ENCODE measurements around the gene PCDH9.

DNA sequence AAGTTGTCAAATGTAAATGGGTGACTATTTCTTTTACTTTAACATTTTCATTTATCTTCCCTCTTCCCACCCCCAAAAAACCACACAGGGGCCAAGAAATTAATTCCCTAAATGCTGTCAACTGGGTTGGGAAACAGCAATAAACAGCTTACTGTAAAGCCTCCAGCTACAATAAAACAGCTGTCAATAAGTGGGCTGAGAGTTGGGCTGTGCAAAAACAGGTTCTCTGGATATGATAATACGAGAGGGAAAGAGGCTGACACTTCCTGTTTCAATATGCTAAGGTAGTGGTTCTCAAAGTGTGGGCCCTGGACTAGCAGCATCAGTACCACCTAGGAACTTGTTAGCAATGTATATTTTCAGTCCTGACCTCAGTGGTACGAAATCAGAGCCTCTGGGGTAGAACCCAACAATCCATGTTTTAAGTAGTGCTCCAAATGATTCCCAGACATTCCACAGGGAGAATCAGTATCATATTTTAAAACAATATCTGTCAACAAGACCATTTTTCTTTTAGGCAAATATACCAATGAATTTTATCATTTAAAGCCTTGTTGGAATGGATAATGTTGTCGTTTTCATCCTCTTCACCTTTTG lies 8.4 kb downstream of the PCDH9 start:
- TF ChIP-seq, protein P1, sequence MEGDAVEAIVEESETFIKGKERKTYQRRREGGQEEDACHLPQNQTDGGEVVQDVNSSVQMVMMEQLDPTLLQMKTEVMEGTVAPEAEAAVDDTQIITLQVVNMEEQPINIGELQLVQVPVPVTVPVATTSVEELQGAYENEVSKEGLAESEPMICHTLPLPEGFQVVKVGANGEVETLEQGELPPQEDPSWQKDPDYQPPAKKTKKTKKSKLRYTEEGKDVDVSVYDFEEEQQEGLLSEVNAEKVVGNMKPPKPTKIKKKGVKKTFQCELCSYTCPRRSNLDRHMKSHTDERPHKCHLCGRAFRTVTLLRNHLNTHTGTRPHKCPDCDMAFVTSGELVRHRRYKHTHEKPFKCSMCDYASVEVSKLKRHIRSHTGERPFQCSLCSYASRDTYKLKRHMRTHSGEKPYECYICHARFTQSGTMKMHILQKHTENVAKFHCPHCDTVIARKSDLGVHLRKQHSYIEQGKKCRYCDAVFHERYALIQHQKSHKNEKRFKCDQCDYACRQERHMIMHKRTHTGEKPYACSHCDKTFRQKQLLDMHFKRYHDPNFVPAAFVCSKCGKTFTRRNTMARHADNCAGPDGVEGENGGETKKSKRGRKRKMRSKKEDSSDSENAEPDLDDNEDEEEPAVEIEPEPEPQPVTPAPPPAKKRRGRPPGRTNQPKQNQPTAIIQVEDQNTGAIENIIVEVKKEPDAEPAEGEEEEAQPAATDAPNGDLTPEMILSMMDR (conservative IDR thresholded peaks at IDR 0.05; ENCODE audit: low read depth, low read length), result no peak
- TF ChIP-seq RAD21 (IDR thresholded peaks at IDR 0.05; ENCODE audit: low read length) (no peak), SMC3 (IDR thresholded peaks at IDR 0.05; ENCODE audit: low read depth, low read length) (no peak), FOS (IDR thresholded peaks at IDR 0.05; ENCODE audit: low read depth, low read length) (no peak), POLR2A (IDR thresholded peaks at IDR 0.05; ENCODE audit: low read depth, low read length) (no peak), BHLHE40 (IDR thresholded peaks at IDR 0.05; ENCODE audit: low read depth, low read length) (no peak)

All from IMR-90 (cell line).